Glutamatergic neuron (in vitro differentiated cells): ENCODE results near the gene DHRS13. TPM values are rescaled to one million over a fixed set of nuclear protein-coding genes. Genes with fewer than 3 reads are reported as not detected.
A peak's percentile ranks its signal among the peaks of the same experiment; 100 is the strongest.

Source experiments
- DNase-seq: peaks from one replicate; pipeline ENCODE4 v3.0.0; 2022
- H3K27ac Mint-ChIP-seq: one replicate; pipeline ENCODE4 v1.8.0; 2020; ENCODE audit warnings: mild to moderate bottlenecking, mixed read lengths, inconsistent platforms; ENCODE audit not compliant: unreplicated experiment
- H3K27me3 Mint-ChIP-seq: one replicate; pipeline ENCODE4 v1.8.0; 2020; ENCODE audit warnings: mild to moderate bottlenecking, moderate library complexity, mixed read lengths, inconsistent platforms; ENCODE audit not compliant: unreplicated experiment
- H3K36me3 Mint-ChIP-seq: one replicate; pipeline ENCODE4 v1.8.0; 2020; ENCODE audit warnings: mild to moderate bottlenecking, mixed read lengths, inconsistent platforms; ENCODE audit not compliant: unreplicated experiment
- H3K4me1 Mint-ChIP-seq: one replicate; pipeline ENCODE4 v1.8.0; 2020; ENCODE audit warnings: mild to moderate bottlenecking, low read depth, mixed read lengths, inconsistent platforms; ENCODE audit not compliant: unreplicated experiment
- H3K4me3 Mint-ChIP-seq: one replicate; pipeline ENCODE4 v1.8.0; 2020; ENCODE audit warnings: mild to moderate bottlenecking, mixed read lengths, inconsistent platforms; ENCODE audit not compliant: unreplicated experiment
- H3K9me3 Mint-ChIP-seq: one replicate; pipeline ENCODE4 v1.8.0; 2020; ENCODE audit warnings: mild to moderate bottlenecking, moderate library complexity, mixed read lengths, inconsistent platforms; ENCODE audit not compliant: unreplicated experiment
- long read RNA-seq: library from polyadenylated mRNA; unstranded; transcript quantifications from one replicate; pipeline ENCODE4 v2.0.0, GENCODE V29; 2020; ENCODE audit not compliant: unreplicated experiment
- total RNA-seq: library from RNA; stranded (reverse); fragmentation: NEBNext Ultra II Directional; extraction: Animal tissue kit (Norgen Biotek cat#: 25700); gene quantifications from one replicate; pipeline ENCODE4 v1.2.1, GENCODE V29; 2021; ENCODE audit not compliant: unreplicated experiment
- TF ChIP-seq, protein P1 (sequence below): fragments of 200-600 bp; sonication (generic); IDR thresholded peaks from one replicate; pipeline ENCODE4 v1.5.0; 2021; ENCODE audit not compliant: partially characterized antibody, unreplicated experiment

The DHRS13 gene, protein sequence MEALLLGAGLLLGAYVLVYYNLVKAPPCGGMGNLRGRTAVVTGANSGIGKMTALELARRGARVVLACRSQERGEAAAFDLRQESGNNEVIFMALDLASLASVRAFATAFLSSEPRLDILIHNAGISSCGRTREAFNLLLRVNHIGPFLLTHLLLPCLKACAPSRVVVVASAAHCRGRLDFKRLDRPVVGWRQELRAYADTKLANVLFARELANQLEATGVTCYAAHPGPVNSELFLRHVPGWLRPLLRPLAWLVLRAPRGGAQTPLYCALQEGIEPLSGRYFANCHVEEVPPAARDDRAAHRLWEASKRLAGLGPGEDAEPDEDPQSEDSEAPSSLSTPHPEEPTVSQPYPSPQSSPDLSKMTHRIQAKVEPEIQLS
- total RNA-seq: 17.0 TPM
- long read RNA-seq, transcript DHRS13-201 (5 exons, 1,921 nt): major isoform, 11 of 15 reads
- long read RNA-seq, partial matches to known transcripts: 0 of 15 reads
- long read RNA-seq, other reads (novel, unspliced or antisense): 1 of 15 reads

- peak within 1 kb of the TSS; percentile 88 for H3K4me3 Mint-ChIP-seq
- TF ChIP-seq, protein P1, sequence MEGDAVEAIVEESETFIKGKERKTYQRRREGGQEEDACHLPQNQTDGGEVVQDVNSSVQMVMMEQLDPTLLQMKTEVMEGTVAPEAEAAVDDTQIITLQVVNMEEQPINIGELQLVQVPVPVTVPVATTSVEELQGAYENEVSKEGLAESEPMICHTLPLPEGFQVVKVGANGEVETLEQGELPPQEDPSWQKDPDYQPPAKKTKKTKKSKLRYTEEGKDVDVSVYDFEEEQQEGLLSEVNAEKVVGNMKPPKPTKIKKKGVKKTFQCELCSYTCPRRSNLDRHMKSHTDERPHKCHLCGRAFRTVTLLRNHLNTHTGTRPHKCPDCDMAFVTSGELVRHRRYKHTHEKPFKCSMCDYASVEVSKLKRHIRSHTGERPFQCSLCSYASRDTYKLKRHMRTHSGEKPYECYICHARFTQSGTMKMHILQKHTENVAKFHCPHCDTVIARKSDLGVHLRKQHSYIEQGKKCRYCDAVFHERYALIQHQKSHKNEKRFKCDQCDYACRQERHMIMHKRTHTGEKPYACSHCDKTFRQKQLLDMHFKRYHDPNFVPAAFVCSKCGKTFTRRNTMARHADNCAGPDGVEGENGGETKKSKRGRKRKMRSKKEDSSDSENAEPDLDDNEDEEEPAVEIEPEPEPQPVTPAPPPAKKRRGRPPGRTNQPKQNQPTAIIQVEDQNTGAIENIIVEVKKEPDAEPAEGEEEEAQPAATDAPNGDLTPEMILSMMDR: peak; percentile 99
- DNase-seq: peak; percentile 97
- peaks cover 18% of the 10 kb centered on the region for H3K9me3 Mint-ChIP-seq
- peaks cover 13% of the 10 kb centered on the region for H3K27me3 Mint-ChIP-seq
- peaks cover 9% of the 10 kb centered on the region for H3K4me1 Mint-ChIP-seq
- H3K27ac Mint-ChIP-seq: peak within 1 kb of the TSS; percentile 67
- no peaks in the 10 kb centered on the region for H3K36me3 Mint-ChIP-seq
Measured at GRCh38 chr17:28902819-28903545, at the start of gene DHRS13. DHRS13 (minus strand) TSS chr17:28903079; CDS start chr17:28902944, 135 bp downstream.

GRCh38 chr17:28951991-28952975, 49.4 kb upstream of the DHRS13 start:
- peak; percentile 89 for DNase-seq
- Mint-ChIP-seq H3K4me1 (peaks cover 11% of the 10 kb centered on the region), H3K27ac (no peak overlapping the region), H3K27me3 (peaks cover 11% of the 10 kb centered on the region), H3K4me3 (no peak overlapping the region), H3K9me3 (peaks cover 10% of the 10 kb centered on the region), H3K36me3 (no peaks in the 10 kb centered on the region)
- TF ChIP-seq, protein P1: no peak

GRCh38 chr17:28951428-28951990, 48.6 kb upstream of the DHRS13 start, which contains the start of gene PHF12:
PHF12 (minus strand) TSS chr17:28951518; CDS start chr17:28950960, 558 bp downstream.
- no peaks in the 10 kb centered on the region for H3K36me3 Mint-ChIP-seq
- DNase-seq: peak; percentile 99
- H3K4me1 Mint-ChIP-seq: peaks cover 11% of the 10 kb centered on the region
- peaks cover 10% of the 10 kb centered on the region for H3K9me3 Mint-ChIP-seq
- TF ChIP-seq, protein P1: no peak
- peak within 1 kb of the TSS; percentile 87 for H3K4me3 Mint-ChIP-seq
- peak within 1 kb of the TSS; percentile 90 for H3K27ac Mint-ChIP-seq
- H3K27me3 Mint-ChIP-seq: peaks cover 11% of the 10 kb centered on the region

DNA sequence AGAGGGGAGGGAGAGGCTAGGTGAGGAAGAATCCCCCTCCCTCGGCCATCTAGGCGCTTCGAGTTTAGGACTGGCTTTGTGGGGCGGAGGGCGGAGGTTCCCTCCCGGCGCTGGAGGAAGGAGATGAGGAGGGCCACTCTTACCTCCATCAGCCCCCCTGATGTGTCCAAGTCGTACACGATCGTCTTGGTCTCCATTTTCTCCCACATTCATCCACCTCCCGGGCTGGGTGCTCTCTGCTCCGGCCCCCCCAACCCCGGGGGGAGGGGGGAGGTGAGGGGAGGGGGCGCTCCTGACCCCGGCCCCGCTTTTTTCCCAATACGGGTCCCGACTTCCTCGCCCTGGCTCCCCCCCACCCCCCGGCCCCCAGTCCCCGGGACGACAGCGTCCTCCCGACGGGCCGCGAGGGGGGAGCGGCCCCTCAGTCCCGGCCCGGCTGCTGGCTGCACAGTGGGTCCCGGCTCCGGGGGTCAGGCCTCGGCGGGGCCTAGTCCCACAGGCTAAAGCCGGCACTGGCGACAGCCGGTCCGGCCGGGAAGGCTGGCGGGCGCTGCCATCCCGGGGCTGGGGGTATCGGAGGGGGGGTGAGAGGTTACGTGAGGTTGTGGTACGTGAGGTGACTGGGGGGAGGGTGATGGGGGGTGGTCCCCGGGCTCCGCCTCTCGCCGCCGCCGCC, 48.0 kb upstream of the DHRS13 start:
- H3K27ac Mint-ChIP-seq: peak overlapping the region; percentile 90
- TF ChIP-seq, protein P1: no peak
- DNase-seq: no peak
- no peaks in the 10 kb centered on the region for H3K36me3 Mint-ChIP-seq
- H3K4me3 Mint-ChIP-seq: peak overlapping the region; percentile 87
- H3K9me3 Mint-ChIP-seq: peaks cover 10% of the 10 kb centered on the region
- peaks cover 11% of the 10 kb centered on the region for H3K27me3 Mint-ChIP-seq
- H3K4me1 Mint-ChIP-seq: peaks cover 14% of the 10 kb centered on the region
